GM12872 (cell line): ENCODE measurements around the gene PKD2L2.

Source experiments
- CTCF ChIP-seq: IDR thresholded peaks from 3 replicates; pipeline ENCODE4 v1.5.1; 2011; ENCODE audit warnings: low read depth, mild to moderate bottlenecking, low read length, moderate library complexity; ENCODE audit not compliant: insufficient read depth

PKD2L2 gene

GRCh38 chr5:137939331-137939730 lies 50.1 kb downstream of the PKD2L2 start:
- TF ChIP-seq CTCF = no peak

- no peak for TF ChIP-seq CTCF
Measured at GRCh38 chr5:137945825-137946224, 56.6 kb downstream of the PKD2L2 start.

GRCh38 chr5:137954131-137954879 lies 65.0 kb downstream of the PKD2L2 start:
- no peak for TF ChIP-seq CTCF

DNA sequence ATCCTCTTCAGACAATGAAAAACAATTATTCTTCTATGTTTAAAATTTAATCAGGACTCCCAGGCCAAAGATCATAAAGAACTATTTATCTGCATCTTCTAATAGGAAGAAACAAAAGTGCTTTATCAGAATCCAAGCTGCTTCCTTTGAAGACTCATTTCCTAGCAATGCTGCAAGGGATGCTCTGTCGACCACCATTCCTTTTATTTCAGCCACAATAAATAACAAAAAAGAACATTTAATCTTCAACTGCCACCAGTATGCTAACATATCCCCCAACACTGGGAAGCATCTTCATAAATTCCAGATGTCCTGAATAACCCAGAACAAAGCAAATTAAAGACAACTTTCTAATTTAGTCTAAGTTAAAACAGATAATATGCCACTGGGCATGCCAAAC lies 68.7 kb downstream of the PKD2L2 start:
- TF ChIP-seq CTCF = no peak

DNA sequence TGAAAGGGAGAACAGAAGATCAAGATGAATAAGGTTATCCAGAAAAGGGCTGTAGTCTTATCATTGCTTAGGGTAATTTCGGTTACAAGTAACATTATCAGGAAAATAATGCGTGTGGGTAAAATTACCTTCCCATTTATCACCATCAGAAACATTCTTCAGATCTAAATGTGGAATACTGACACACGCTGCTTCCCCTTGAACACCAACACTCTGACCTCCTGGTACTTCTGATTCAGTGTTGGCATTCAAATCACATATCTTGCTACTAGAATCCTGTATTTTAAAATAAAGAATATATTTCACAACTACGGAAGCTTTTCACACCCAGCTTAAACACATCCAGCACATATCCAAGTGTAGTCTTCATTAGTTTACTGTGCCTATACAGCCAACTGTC lies 70.2 kb downstream of the PKD2L2 start:
- TF ChIP-seq CTCF = no peak

DNA sequence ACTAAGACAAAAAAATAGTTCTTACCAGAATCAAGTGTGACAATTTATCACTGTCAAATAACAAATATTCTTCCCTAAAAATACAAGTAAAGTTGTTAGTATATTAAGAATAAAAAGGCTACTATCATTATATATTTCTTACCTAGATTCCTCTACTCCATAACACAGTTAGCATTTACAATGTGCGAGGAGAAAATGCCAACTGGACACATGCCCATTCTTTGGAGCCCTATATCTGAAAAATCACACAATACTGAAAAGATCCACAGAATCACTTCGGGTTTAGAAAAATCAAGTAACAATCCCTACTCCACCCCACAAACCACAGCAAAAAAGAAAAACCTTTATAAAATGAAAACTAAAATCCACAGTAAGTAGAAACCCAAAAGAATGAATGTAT lies 70.9 kb downstream of the PKD2L2 start:
- TF ChIP-seq CTCF = no peak

GRCh38 chr5:137960819-137961218 lies 71.6 kb downstream of the PKD2L2 start:
- no peak for TF ChIP-seq CTCF
